ENCODE data around the gene XKR7. TPM values are rescaled to one million over a fixed set of nuclear protein-coding genes. Genes with fewer than 3 reads are reported as not detected.
"Not testable (repeated sequence)": the region's sequence is repeated elsewhere in the genome, so short reads cannot be mapped to it uniquely, and the experiment has no call there.

XKR7 gene
- polyA plus RNA-seq, 1 donor from 2014 or later = 9.6 TPM

DNA sequence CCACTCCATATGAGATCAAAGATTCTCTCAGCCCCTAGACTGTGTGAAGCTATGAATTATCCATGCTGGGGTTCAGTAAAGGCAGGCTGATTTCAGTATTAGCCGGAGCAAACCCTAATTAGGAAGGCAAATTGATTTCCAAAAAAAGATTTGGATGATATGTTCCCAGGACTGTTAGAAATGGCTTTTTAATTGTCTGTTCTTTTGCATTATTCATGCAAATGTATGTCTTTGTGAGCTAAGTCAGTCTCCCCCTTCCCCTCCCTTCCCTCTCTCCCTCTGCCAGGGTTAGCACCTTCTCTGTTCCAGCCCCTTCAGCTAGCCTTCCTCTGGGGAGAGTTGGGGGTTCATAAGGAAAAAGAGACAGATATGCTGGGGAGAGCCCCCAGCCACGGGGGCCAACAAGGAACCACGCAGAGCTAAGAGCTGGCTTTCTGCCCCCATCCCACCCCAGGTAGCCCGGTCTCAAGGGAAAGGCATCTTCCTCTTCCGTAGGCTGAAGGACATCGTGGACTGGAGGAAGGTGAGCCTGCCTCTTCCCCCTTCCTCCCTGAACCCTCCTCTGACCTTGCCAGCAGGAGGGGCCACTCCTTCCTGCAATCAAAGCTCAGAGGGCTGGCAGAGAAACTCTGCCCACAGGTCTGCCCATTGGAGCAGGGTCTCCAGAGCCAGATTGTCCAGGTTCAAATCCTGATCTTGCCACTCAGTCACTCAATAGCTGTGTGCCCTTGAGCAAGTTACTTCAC lies 48.4 kb upstream of the XKR7 start:
- H3K4me2 ChIP-seq (ENCODE audit: low read length) = no peak overlapping the region
- no peaks in the 10 kb centered on the region for H3K9me2 ChIP-seq (ENCODE audit: insufficient read depth, low read length)
- H3K27me3 ChIP-seq (ENCODE audit: insufficient read depth, low read depth, low read length) = no peaks in the 10 kb centered on the region
- no peak overlapping the region for H3K9ac ChIP-seq (ENCODE audit: low read length)
- no peak overlapping the region for H3K4me3 ChIP-seq (ENCODE audit: low read length)
- no peak overlapping the region for H3K27ac ChIP-seq (ENCODE audit: low read length)
- no peaks in the 10 kb centered on the region for H3K36me3 ChIP-seq (ENCODE audit: insufficient read depth, low read length)
- TF ChIP-seq EZH2 (IDR thresholded peaks at IDR 0.05; ENCODE audit: borderline replicate concordance, insufficient read depth, low read length, poor library complexity, severe bottlenecking) = no peak
- TF ChIP-seq CTCF (IDR thresholded peaks at IDR 0.05; ENCODE audit: poor library complexity, severe bottlenecking) = no peak
- no peak for TF ChIP-seq RAD21 (conservative IDR thresholded peaks at IDR 0.05)
- TF ChIP-seq EP300 (conservative IDR thresholded peaks at IDR 0.05; ENCODE audit: poor library complexity, severe bottlenecking) = no peak
- TF ChIP-seq, protein P1, sequence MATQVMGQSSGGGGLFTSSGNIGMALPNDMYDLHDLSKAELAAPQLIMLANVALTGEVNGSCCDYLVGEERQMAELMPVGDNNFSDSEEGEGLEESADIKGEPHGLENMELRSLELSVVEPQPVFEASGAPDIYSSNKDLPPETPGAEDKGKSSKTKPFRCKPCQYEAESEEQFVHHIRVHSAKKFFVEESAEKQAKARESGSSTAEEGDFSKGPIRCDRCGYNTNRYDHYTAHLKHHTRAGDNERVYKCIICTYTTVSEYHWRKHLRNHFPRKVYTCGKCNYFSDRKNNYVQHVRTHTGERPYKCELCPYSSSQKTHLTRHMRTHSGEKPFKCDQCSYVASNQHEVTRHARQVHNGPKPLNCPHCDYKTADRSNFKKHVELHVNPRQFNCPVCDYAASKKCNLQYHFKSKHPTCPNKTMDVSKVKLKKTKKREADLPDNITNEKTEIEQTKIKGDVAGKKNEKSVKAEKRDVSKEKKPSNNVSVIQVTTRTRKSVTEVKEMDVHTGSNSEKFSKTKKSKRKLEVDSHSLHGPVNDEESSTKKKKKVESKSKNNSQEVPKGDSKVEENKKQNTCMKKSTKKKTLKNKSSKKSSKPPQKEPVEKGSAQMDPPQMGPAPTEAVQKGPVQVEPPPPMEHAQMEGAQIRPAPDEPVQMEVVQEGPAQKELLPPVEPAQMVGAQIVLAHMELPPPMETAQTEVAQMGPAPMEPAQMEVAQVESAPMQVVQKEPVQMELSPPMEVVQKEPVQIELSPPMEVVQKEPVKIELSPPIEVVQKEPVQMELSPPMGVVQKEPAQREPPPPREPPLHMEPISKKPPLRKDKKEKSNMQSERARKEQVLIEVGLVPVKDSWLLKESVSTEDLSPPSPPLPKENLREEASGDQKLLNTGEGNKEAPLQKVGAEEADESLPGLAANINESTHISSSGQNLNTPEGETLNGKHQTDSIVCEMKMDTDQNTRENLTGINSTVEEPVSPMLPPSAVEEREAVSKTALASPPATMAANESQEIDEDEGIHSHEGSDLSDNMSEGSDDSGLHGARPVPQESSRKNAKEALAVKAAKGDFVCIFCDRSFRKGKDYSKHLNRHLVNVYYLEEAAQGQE (IDR thresholded peaks at IDR 0.05; ENCODE audit: borderline replicate concordance) = no peak
- no peak for TF ChIP-seq POLR2AphosphoS5 (IDR thresholded peaks at IDR 0.05)
- no peak for TF ChIP-seq MXI1 (conservative IDR thresholded peaks at IDR 0.05; ENCODE audit: poor library complexity, severe bottlenecking)
- TF ChIP-seq SMC3 (conservative IDR thresholded peaks at IDR 0.05; ENCODE audit: poor library complexity) = no peak
- H3K79me2 ChIP-seq (replicated peaks; ENCODE audit: insufficient read depth, low read length) = no peaks in the 10 kb centered on the region
- H2AFZ ChIP-seq (ENCODE audit: low read depth, low read length) = no peak overlapping the region
- no peaks in the 10 kb centered on the region for H3K9me3 ChIP-seq (ENCODE audit: low read length)
- no peaks in the 10 kb centered on the region for H3F3A ChIP-seq (ENCODE audit: insufficient read depth, low read length, poor library complexity, severe bottlenecking)
- no peaks in the 10 kb centered on the region for H4K20me1 ChIP-seq (ENCODE audit: insufficient read depth)

DNA sequence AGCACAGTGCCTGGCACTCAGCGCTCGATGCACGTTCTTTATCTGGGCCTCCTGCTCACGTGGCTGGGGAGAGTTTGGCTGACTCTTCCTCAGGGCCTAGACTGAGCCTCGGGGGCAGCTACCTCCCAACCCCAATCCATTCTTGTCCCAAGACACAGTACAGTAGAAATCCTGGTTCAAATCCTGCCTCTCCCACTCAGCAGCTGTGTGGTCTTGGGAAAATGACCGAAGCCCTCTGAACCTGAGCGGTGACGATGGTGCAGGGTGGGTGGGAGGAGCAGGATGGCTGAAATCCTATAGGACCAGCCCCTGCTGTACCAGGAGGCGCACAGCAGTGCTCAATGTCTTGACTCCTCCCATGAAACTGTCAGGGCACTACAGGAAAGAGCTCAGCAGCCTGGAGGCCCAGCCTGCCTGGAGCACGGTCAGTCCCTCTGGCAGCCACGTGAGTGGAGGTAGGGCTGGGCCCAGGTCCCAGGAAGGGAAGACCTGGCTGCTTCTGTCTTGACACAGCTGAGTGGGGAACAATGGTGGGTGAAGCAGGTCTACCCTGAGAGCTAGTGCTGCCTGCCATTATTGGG lies 47.6 kb upstream of the XKR7 start:
- Histone ChIP-seq H3K9ac (ENCODE audit: low read length) (no peak overlapping the region), H3K9me2 (ENCODE audit: insufficient read depth, low read length) (no peaks in the 10 kb centered on the region), H3F3A (ENCODE audit: insufficient read depth, low read length, poor library complexity, severe bottlenecking) (no peaks in the 10 kb centered on the region), H2AFZ (ENCODE audit: low read depth, low read length) (no peak overlapping the region), H3K4me3 (ENCODE audit: low read length) (no peak overlapping the region), H3K36me3 (ENCODE audit: insufficient read depth, low read length) (no peaks in the 10 kb centered on the region), H3K27me3 (ENCODE audit: insufficient read depth, low read depth, low read length) (no peaks in the 10 kb centered on the region), H3K27ac (ENCODE audit: low read length) (no peak overlapping the region), H3K9me3 (ENCODE audit: low read length) (no peaks in the 10 kb centered on the region), H3K4me2 (ENCODE audit: low read length) (no peak overlapping the region), H4K20me1 (ENCODE audit: insufficient read depth) (no peaks in the 10 kb centered on the region), H3K79me2 (replicated peaks; ENCODE audit: insufficient read depth, low read length) (no peaks in the 10 kb centered on the region)
- no peak for TF ChIP-seq TAF1 (IDR thresholded peaks at IDR 0.05; ENCODE audit: low read depth)
- no peak for TF ChIP-seq EP300 (conservative IDR thresholded peaks at IDR 0.05; ENCODE audit: poor library complexity, severe bottlenecking)
- TF ChIP-seq EZH2 (IDR thresholded peaks at IDR 0.05; ENCODE audit: borderline replicate concordance, insufficient read depth, low read length, poor library complexity, severe bottlenecking) = no peak
- no peak for TF ChIP-seq POLR2AphosphoS5 (IDR thresholded peaks at IDR 0.05)
- TF ChIP-seq SMC3 (conservative IDR thresholded peaks at IDR 0.05; ENCODE audit: poor library complexity) = no peak
- TF ChIP-seq MXI1 (conservative IDR thresholded peaks at IDR 0.05; ENCODE audit: poor library complexity, severe bottlenecking) = no peak
- TF ChIP-seq CTCF (IDR thresholded peaks at IDR 0.05; ENCODE audit: poor library complexity, severe bottlenecking) = no peak
- TF ChIP-seq RAD21 (conservative IDR thresholded peaks at IDR 0.05) = no peak
- TF ChIP-seq, protein P1 (IDR thresholded peaks at IDR 0.05; ENCODE audit: borderline replicate concordance) = no peak

GRCh38 chr20:31921480-31921879 lies 46.5 kb upstream of the XKR7 start:
- H2AFZ ChIP-seq (ENCODE audit: low read depth, low read length); H3K9ac ChIP-seq (ENCODE audit: low read length); H4K20me1 ChIP-seq (ENCODE audit: insufficient read depth); H3K27ac ChIP-seq (ENCODE audit: low read length); H3K4me2 ChIP-seq (ENCODE audit: low read length); H3F3A ChIP-seq (ENCODE audit: insufficient read depth, low read length, poor library complexity, severe bottlenecking); H3K36me3 ChIP-seq (ENCODE audit: insufficient read depth, low read length); H3K9me2 ChIP-seq (ENCODE audit: insufficient read depth, low read length); H3K4me3 ChIP-seq (ENCODE audit: low read length); H3K9me3 ChIP-seq (ENCODE audit: low read length); H3K27me3 ChIP-seq (ENCODE audit: insufficient read depth, low read depth, low read length); H3K79me2 ChIP-seq (replicated peaks; ENCODE audit: insufficient read depth, low read length): not testable (repeated sequence)
